WI38 (cell line): ENCODE results near the gene GART.

ENCODE experiments used
- H3K4me3 ChIP-seq: 2 replicates; pipeline ENCODE4 v1.5.1; 2011; ENCODE audit warnings: low read depth, mild to moderate bottlenecking, control low read depth, low read length
- CTCF ChIP-seq: IDR thresholded peaks from 2 replicates; pipeline ENCODE4 v1.5.1; 2012; ENCODE audit warnings: low read depth, mild to moderate bottlenecking, control low read depth, low read length

GART gene

GRCh38 chr21:33561373-33561772 is 19.5 kb upstream of the GART start:
- H3K4me3 ChIP-seq = no peak overlapping the region
- TF ChIP-seq CTCF = no peak

- TF ChIP-seq CTCF = no peak
- no peak overlapping the region for H3K4me3 ChIP-seq
These were observed 19.0 kb upstream of the GART start for GRCh38 chr21:33560965-33561364.

- no peak overlapping the region for H3K4me3 ChIP-seq
- TF ChIP-seq CTCF = no peak
These were observed 17.9 kb upstream of the GART start for GRCh38 chr21:33559813-33560212.

- TF ChIP-seq CTCF = no peak
- no peak overlapping the region for H3K4me3 ChIP-seq
These were observed 17.0 kb upstream of the GART start for GRCh38 chr21:33558777-33559421.

- H3K4me3 ChIP-seq = no peak overlapping the region
- TF ChIP-seq CTCF = no peak
These were observed 15.5 kb upstream of the GART start for GRCh38 chr21:33557447-33557846.

- no peak overlapping the region for H3K4me3 ChIP-seq
- TF ChIP-seq CTCF = no peak
These were observed 13.0 kb upstream of the GART start for GRCh38 chr21:33554982-33555344.

GRCh38 chr21:33554236-33554981 is 12.5 kb upstream of the GART start:
- no peak for TF ChIP-seq CTCF
- no peak overlapping the region for H3K4me3 ChIP-seq
